ENCODE measurements around the gene TIRAP.

Gene TIRAP

GRCh38 chr11:126313826-126314225 lies 30.9 kb downstream of the TIRAP start:
- intact Hi-C loops (cut with DNase I): loop anchor here (5.0 kb wide), 1 partner anchor 168 kb away; no protein-coding TSS in a partner anchor
- no peak for DNase-seq

- DNase-seq: no peak
- intact Hi-C loops (cut with DNase I): no loop called here
These were observed 34.5 kb downstream of the TIRAP start for GRCh38 chr11:126317432-126317755.

GRCh38 chr11:126317756-126318573 lies 35.1 kb downstream of the TIRAP start:
- DNase-seq: peak in 21 of 42 donors; percentile 15 to 66 (median 27)
- intact Hi-C loops (cut with DNase I): no loop called here

- intact Hi-C loops (cut with DNase I): no loop called here
- peak in 3 of 42 donors; percentile 12 to 39 (median 36) for DNase-seq
These were observed 35.9 kb downstream of the TIRAP start for GRCh38 chr11:126318574-126319373.

- intact Hi-C loops (cut with DNase I): no loop called here
- no peak for DNase-seq
These were observed 36.5 kb downstream of the TIRAP start for GRCh38 chr11:126319374-126319740.

GRCh38 chr11:126322996-126323395 lies 40.1 kb downstream of the TIRAP start:
- intact Hi-C loops (cut with DNase I): no loop called here
- no peak for DNase-seq

- DNase-seq: no peak
- intact Hi-C loops (cut with DNase I): no loop called here
These were observed 44.5 kb downstream of the TIRAP start for GRCh38 chr11:126327281-126328000.

GRCh38 chr11:126328001-126328390 lies 45.1 kb downstream of the TIRAP start:
- DNase-seq: no peak
- intact Hi-C loops (cut with DNase I): no loop called here

GRCh38 chr11:126328444-126328843 lies 45.6 kb downstream of the TIRAP start:
- intact Hi-C loops (cut with DNase I): no loop called here
- DNase-seq: no peak

- intact Hi-C loops (cut with DNase I): no loop called here
- no peak for DNase-seq
These were observed 46.2 kb downstream of the TIRAP start for GRCh38 chr11:126328938-126329643.

GRCh38 chr11:126329644-126330211 lies 46.8 kb downstream of the TIRAP start:
- intact Hi-C loops (cut with DNase I): no loop called here
- no peak for DNase-seq

- intact Hi-C loops (cut with DNase I): no loop called here
- DNase-seq: no peak
These were observed 48.4 kb downstream of the TIRAP start for GRCh38 chr11:126331286-126331685.

GRCh38 chr11:126332221-126332711 lies 49.4 kb downstream of the TIRAP start:
- intact Hi-C loops (cut with DNase I): no loop called here
- peak in 40 of 42 donors; percentile 23 to 82 (median 54) for DNase-seq

GRCh38 chr11:126333142-126333541 lies 50.2 kb downstream of the TIRAP start:
- no peak for DNase-seq
- intact Hi-C loops (cut with DNase I): no loop called here

- intact Hi-C loops (cut with DNase I): no loop called here
- DNase-seq: no peak
These were observed 52.0 kb downstream of the TIRAP start for GRCh38 chr11:126334659-126335462.

- intact Hi-C loops (cut with DNase I): no loop called here
- DNase-seq: no peak
These were observed 52.5 kb downstream of the TIRAP start for GRCh38 chr11:126335463-126335760.

- intact Hi-C loops (cut with DNase I): no loop called here
- no peak for DNase-seq
These were observed 53.2 kb downstream of the TIRAP start for GRCh38 chr11:126336138-126336541.

- intact Hi-C loops (cut with DNase I): no loop called here
- peak in 1 of 42 donors; percentile 10 for DNase-seq
These were observed 53.8 kb downstream of the TIRAP start for GRCh38 chr11:126336671-126337101.
